HG03571 (cell line): ENCODE data around the gene ZFAND2A.
A peak's percentile ranks its signal among the peaks of the same experiment; 100 is the strongest.

ENCODE experiments used
- ATAC-seq: cut with Tn5 transposase; IDR thresholded peaks from one replicate; pipeline ENCODE4 v1.9.1; 2021; ENCODE audit not compliant: unreplicated experiment

The ZFAND2A gene

GRCh38 chr7:1110358-1110757 is 49.6 kb downstream of the ZFAND2A start:
- ATAC-seq = no peak

DNA sequence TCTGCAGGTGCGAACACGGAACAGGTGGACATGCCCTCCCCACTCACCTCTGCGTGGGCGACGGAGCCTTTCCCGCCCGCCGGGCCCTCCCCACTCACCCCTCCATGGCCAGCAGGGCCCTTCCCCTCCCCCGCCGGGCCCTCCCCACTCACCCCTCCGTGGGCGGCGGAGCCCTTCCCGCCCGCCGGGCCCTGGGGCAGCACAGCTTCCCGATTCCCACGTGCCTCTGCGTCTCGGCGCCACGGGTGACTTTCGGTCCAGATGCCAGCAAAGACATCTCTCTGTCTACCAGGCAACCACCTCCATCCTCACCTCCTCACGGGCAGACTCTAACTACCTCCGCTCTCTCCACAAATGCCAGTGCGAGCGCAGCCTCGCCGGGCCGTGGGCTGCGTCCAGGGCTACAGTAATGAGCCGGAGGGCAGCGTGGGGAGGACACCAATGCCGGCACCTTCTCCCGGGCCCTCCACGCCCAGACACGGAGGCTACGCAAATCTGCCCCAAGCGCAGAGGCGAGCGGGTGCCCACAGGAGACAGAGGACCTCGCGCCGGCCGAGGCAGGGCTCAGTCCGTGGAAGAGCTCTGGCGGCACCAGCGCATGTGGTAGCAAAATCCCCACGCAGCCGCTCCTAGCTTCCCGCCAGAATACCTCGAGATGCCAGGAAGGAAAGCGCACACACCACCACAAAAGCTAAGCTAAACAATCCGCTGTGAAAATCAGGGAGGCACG is 50.2 kb downstream of the ZFAND2A start:
- ATAC-seq = no peak

GRCh38 chr7:1108264-1108920 is 51.6 kb downstream of the ZFAND2A start:
- ATAC-seq = no peak

- no peak for ATAC-seq
Observed at GRCh38 chr7:1106793-1107421, 53.1 kb downstream of the ZFAND2A start.

- ATAC-seq = no peak
Observed at GRCh38 chr7:1106063-1106792, 53.8 kb downstream of the ZFAND2A start.

DNA sequence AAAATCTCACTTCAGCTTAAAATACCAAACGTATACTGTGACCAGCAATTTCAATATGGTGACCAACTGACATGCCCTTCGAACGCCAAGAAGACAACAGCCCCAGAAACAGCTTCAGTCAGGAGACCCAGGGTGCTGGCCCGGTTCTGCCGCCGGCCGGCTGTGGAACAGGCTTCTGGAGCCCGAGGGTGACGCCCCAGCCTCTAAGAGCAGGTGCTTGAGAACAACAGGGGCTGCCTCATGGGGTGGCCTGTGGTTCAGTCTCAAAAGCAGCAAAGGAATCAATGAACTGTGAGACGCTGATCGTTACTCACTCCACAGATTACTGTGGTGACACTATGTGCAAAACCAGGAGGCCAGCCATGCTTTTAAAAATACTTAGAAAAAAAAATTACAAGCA is 54.8 kb downstream of the ZFAND2A start:
- peak; percentile 48 for ATAC-seq

- no peak for ATAC-seq
Observed at GRCh38 chr7:1104516-1105179, 55.3 kb downstream of the ZFAND2A start.

- no peak for ATAC-seq
Observed at GRCh38 chr7:1103789-1104515, 56.0 kb downstream of the ZFAND2A start.

- no peak for ATAC-seq
Observed at GRCh38 chr7:1103009-1103788, 56.8 kb downstream of the ZFAND2A start.
